Fibroblast of villous mesenchyme (primary cell): ENCODE results near the gene LHFPL3. TPM values are rescaled to one million over a fixed set of nuclear protein-coding genes. Genes with fewer than 3 reads are reported as not detected.

Experiments used
- DNase-seq: peaks from one replicate; pipeline ENCODE4 v3.0.0-alpha.2; 2010; ENCODE audit warnings: low read depth
- H3K4me3 ChIP-seq: 2 replicates; pipeline ENCODE4 v1.5.1; 2011; ENCODE audit warnings: low read depth, mild to moderate bottlenecking, low read length
- CTCF ChIP-seq: IDR thresholded peaks from 2 replicates; pipeline ENCODE4 v1.5.1; 2012; ENCODE audit warnings: low read depth, mild to moderate bottlenecking, low read length; ENCODE audit not compliant: insufficient read depth
- total RNA-seq: library from RNA; depleted of rRNA; stranded (reverse); fragments of >200 nt; gene quantifications from 2 replicates; pipeline ENCODE4 v1.2.3, GENCODE V29; 2012

LHFPL3 gene
- total RNA-seq, 1 donor, result not detected

GRCh38 chr7:104723001-104723400, 394.6 kb downstream of the LHFPL3 start:
- no peak for TF ChIP-seq CTCF
- no peak overlapping the region for H3K4me3 ChIP-seq
- DNase-seq, result no peak

GRCh38 chr7:104758504-104758903, 430.1 kb downstream of the LHFPL3 start:
- no peak for DNase-seq
- no peak for TF ChIP-seq CTCF

GRCh38 chr7:104761892-104762291, 433.5 kb downstream of the LHFPL3 start:
- TF ChIP-seq CTCF, result no peak
- no peak overlapping the region for H3K4me3 ChIP-seq
- no peak for DNase-seq

More at GRCh38 chr7:104758504-104758903, 430.1 kb downstream of the LHFPL3 start:
- no peak overlapping the region for H3K4me3 ChIP-seq

GRCh38 chr7:104767113-104767512, 438.7 kb downstream of the LHFPL3 start:
- no peak overlapping the region for H3K4me3 ChIP-seq
- TF ChIP-seq CTCF, result no peak
- DNase-seq, result no peak

GRCh38 chr7:104767826-104768536, 439.6 kb downstream of the LHFPL3 start:
- no peak overlapping the region for H3K4me3 ChIP-seq
- no peak for TF ChIP-seq CTCF
- DNase-seq, result no peak

GRCh38 chr7:104772405-104773345, 444.3 kb downstream of the LHFPL3 start:
- no peak for TF ChIP-seq CTCF
- DNase-seq, result no peak
- H3K4me3 ChIP-seq, result no peak overlapping the region
